Ovary (tissue), 9 donors: ENCODE measurements around the gene ADCYAP1R1. TPM values are rescaled to one million over a fixed set of nuclear protein-coding genes. Genes with fewer than 3 reads are reported as not detected.

Source experiments
- DNase-seq, 5 donors: peaks; one replicate each; pipeline ENCODE4 v3.0.0-alpha.2; 2019 to 2020
- H3K27ac ChIP-seq, 2 donors: fragments of 200-600 bp; one replicate each; pipeline versions ENCODE4 v1.5.1 to v1.8.0; 2019 to 2022
- H3K27me3 ChIP-seq: fragments of 200-600 bp; one replicate; pipeline ENCODE4 v1.8.0; 2022
- H3K36me3 ChIP-seq: fragments of 200-600 bp; sonication (generic); one replicate; pipeline ENCODE4 v1.5.1; 2019
- H3K4me1 ChIP-seq: one replicate; pipeline ENCODE4 v1.8.1; 2013; ENCODE audit warnings: mild to moderate bottlenecking, moderate library complexity; ENCODE audit not compliant: insufficient read depth
- H3K4me3 ChIP-seq: fragments of 200-600 bp; sonication (generic); one replicate; pipeline ENCODE4 v1.5.1; 2017
- H3K9me3 ChIP-seq, 2 donors: fragments of 200-600 bp in 1 of 2; sonication (generic) in 1 of 2; one replicate each; pipeline versions ENCODE4 v1.5.1 to v1.8.1; 2013 to 2019; ENCODE audit warnings: mild to moderate bottlenecking in 1 of 2, moderate library complexity in 1 of 2
- EP300 ChIP-seq: sonication (generic); formaldehyde crosslinking; IDR thresholded peaks from one replicate; pipeline ENCODE4 v1.6.1; 2017; ENCODE audit warnings: antibody characterized with exemption
- POLR2A ChIP-seq: fragments of 450-650 bp; IDR thresholded peaks from one replicate; pipeline ENCODE4 v1.6.1; 2017; ENCODE audit warnings: antibody characterized with exemption, mild to moderate bottlenecking, moderate library complexity
- WGBS, 3 donors: extraction: QIAGEN DNeasy Blood & Tissue Kit in 1 of 3; methylation state at CpG; one replicate each; pipeline versions ENCODE4 v1.1.5 to v1.1.7; 2013 to 2017; 5-methylcytosine and 5-hydroxymethylcytosine counted together
- intact Hi-C, 4 donors: fragments of 100-400 bp; cut with DNase I; formaldehyde crosslinking; loops; one replicate each; pipeline versions ENCODE4 v1.11.0 to v1.15.1; 2022 to 2023
- polyA plus RNA-seq, 2 donors: library from polyadenylated mRNA; stranded (reverse); fragments of 200-250 nt in 1 of 2; fragments of 350-450 nt in 1 of 2; fragmentation: Illumina TruSeq in 1 of 2; extraction: RNeasy Lipid Tissue Mini Kit (QIAGEN cat#74804) in 1 of 2; gene quantifications; one replicate each; pipeline ENCODE4 v1.2.3, GENCODE V29; 2013 to 2014
- total RNA-seq, 7 donors: library from RNA; depleted of rRNA in 2 of 7; stranded (reverse); fragments of >200 nt in 2 of 7; fragmentation: NEBNext Ultra II Directional in 3 of 7; extraction: Animal tissue kit (Norgen Biotek cat#: 25700) in 3 of 7; gene quantifications; one replicate each; pipeline versions ENCODE4 v1.1.0 to v1.2.4, GENCODE V29; 2016 to 2023
- TF ChIP-seq, protein P1 (sequence below), 3 donors: fragments of 450-650 bp in 2 of 3; fragments of 200-600 bp in 1 of 3; IDR thresholded peaks; one replicate each; pipeline versions ENCODE4 v1.5.1 to v1.8.0; 2016 to 2022; ENCODE audit warnings: antibody characterized with exemption in 3 of 3, mild to moderate bottlenecking in 1 of 3
- donor health status: DM: no; HTN: no; CAD: no; lungs with moderate emphysema.
- donor health status: DM: no; HTN: no; CAD: no.
- donor health status: Bipolar disorder and iron deficiency.
- donor health status: DM: yes; HTN: yes; CAD: no.
- donor health status: DM: no; HTN: no; CAD: no.
- donor health status: DM: yes; HTN: yes; CAD: no.

The ADCYAP1R1 gene
- total and polyA plus RNA-seq, 9 donors: 0.33 to 9.2 (median 5.0) TPM

DNA sequence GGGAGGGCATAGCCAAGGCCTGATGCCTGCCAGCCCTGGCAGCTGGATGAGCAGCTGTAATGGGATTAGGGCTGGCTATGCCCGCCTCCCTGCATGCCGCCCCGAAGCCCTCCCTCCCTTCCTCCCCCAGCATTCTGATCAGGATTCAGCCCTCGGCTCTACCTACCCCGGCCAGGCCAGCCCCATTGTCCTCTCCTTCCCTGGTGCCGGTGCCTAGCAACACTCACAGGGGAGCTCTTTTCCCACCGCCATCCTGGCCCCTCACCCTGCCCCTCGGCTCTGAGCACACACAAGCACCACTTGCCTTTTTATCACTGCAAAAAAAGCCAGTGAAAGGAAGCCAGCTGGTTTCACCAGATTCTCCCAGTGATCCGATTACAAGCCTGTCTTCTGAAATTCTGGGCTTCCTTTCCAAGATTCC lies 9.0 kb upstream of the ADCYAP1R1 start:
- DNase-seq: no peak
- Histone ChIP-seq H3K4me3 (no peak overlapping the region), H3K9me3 (no peaks in the 10 kb centered on the region), H3K36me3 (no peaks in the 10 kb centered on the region), H3K27ac (no peak overlapping the region), H3K27me3 (no peaks in the 10 kb centered on the region), H3K4me1 (peaks cover 5% of the 10 kb centered on the region)
- intact Hi-C loops: no loop called here
- 36 to 50% (median 49%) methylated on average over 9 of the region's 9 CpGs for WGBS, 3 donors
- TF ChIP-seq, protein P1, sequence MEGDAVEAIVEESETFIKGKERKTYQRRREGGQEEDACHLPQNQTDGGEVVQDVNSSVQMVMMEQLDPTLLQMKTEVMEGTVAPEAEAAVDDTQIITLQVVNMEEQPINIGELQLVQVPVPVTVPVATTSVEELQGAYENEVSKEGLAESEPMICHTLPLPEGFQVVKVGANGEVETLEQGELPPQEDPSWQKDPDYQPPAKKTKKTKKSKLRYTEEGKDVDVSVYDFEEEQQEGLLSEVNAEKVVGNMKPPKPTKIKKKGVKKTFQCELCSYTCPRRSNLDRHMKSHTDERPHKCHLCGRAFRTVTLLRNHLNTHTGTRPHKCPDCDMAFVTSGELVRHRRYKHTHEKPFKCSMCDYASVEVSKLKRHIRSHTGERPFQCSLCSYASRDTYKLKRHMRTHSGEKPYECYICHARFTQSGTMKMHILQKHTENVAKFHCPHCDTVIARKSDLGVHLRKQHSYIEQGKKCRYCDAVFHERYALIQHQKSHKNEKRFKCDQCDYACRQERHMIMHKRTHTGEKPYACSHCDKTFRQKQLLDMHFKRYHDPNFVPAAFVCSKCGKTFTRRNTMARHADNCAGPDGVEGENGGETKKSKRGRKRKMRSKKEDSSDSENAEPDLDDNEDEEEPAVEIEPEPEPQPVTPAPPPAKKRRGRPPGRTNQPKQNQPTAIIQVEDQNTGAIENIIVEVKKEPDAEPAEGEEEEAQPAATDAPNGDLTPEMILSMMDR (IDR thresholded peaks at IDR 0.05): no peak
- TF ChIP-seq POLR2A (no peak), EP300 (no peak)

DNA sequence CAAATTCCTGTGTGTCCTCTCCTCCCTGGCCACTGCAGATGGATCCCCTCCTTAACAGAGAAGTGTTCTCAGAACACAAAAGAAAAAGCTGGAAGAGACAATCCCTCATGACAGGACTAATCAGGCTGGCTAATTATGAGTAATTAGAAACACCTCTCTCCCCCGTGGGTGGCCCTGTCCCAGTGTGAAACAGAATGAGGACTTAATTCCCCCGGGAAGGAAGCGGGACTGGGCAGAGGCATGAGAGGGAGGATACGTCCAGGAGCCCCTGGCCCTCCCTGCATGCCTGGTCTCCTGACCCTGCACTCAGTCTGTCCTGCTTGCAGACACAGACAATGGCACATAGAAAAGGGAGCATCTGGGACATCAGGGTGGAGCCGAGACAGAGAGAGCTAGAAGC lies 7.6 kb upstream of the ADCYAP1R1 start:
- Histone ChIP-seq H3K9me3 (no peaks in the 10 kb centered on the region), H3K27me3 (no peaks in the 10 kb centered on the region), H3K4me3 (no peak overlapping the region), H3K36me3 (no peaks in the 10 kb centered on the region), H3K4me1 (peaks cover 5% of the 10 kb centered on the region), H3K27ac (no peak overlapping the region)
- DNase-seq: no peak
- TF ChIP-seq POLR2A (no peak), EP300 (no peak)
- 72 to 74% (median 72%) methylated on average over 5 of the region's 5 CpGs for WGBS, 3 donors
- intact Hi-C loops: no loop called here

DNA sequence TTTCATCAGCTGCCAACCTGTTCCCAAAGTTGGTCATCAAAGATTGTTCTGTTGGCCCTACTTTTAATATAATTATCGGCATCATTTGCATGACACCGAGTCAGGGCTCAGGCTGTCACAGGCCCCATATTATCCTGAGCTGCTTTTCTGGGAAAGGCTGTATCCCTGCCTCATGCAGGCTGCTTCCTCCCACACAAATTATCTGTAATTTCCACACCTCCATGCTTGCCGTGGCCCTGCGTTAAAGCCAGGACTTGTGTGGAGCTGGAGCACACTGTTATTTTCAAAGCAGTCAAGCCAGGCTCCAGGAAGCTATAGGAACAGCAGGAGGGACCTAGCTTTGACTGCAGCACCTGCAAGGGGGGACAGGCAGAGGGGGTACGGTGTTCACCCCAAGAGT lies 5.4 kb upstream of the ADCYAP1R1 start:
- H3K4me1 ChIP-seq: peaks cover 5% of the 10 kb centered on the region
- H3K4me3 ChIP-seq: no peak overlapping the region
- no peak overlapping the region for H3K27ac ChIP-seq
- no peaks in the 10 kb centered on the region for H3K36me3 ChIP-seq
- TF ChIP-seq EP300: no peak
- no peak for TF ChIP-seq POLR2A
- TF ChIP-seq, protein P1 (IDR thresholded peaks at IDR 0.05): no peak
- DNase-seq: no peak
- no peaks in the 10 kb centered on the region for H3K9me3 ChIP-seq
- 66 to 76% (median 72%) methylated on average over 5 of the region's 5 CpGs for WGBS, 3 donors
- H3K27me3 ChIP-seq: no peaks in the 10 kb centered on the region
- intact Hi-C loops: no loop called here

DNA sequence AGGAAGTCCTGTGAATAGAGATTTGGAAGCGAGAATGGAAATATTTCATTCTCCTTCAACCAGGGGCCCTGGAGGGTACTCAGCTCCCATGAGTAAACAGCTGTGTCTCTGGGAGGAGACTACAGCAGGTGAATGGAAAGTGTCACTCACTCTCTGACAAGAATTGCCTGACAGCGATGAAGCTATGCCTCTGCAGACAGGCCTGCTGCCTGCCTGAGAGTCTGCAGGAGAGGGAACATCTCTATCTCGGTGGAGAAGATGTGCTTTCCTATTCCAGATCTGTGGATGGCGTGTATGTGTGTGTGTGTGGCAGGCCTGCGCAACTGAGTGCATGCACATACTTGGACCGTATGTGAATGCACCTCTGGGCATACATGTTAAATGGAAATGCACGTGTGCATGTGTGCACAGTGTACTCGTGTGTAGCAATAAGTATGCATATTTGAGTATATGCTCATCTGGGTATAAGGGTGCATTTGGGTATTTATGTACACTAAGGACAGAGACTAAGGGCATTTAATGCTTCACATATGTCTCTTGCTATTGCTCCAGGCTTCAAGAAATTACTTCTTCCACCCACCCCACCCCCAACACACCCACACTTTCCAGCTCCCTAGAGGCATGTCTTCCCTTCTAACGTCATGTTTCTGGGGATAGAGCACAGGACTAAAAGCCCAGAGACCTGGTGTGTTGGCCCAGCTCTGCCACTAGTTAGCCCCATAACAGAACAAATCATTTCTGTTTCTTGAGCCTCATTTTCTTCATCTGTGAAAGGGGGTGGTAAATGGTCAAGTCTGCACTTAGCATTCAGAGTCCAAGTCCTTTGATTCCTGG lies 4.6 kb upstream of the ADCYAP1R1 start:
- no peak overlapping the region for H3K27ac ChIP-seq
- DNase-seq: no peak
- intact Hi-C loops: no loop called here
- TF ChIP-seq POLR2A: no peak
- TF ChIP-seq, protein P1 (IDR thresholded peaks at IDR 0.05): no peak
- no peak for TF ChIP-seq EP300
- no peaks in the 10 kb centered on the region for H3K9me3 ChIP-seq
- 84 to 88% (median 84%) methylated on average over 9 of the region's 9 CpGs for WGBS, 3 donors
- H3K36me3 ChIP-seq: no peaks in the 10 kb centered on the region
- no peaks in the 10 kb centered on the region for H3K27me3 ChIP-seq
- H3K4me1 ChIP-seq: peaks cover 5% of the 10 kb centered on the region
- H3K4me3 ChIP-seq: no peak overlapping the region
